Lower leg skin (tissue), 4 donors: Measurements from ENCODE around the gene TMEM131L. TPM values are rescaled to one million over a fixed set of nuclear protein-coding genes. Genes with fewer than 3 reads are reported as not detected.

Source experiments
- DNase-seq, 2 donors: peaks; one replicate each; pipeline ENCODE4 v3.0.0-alpha.2; 2019; ENCODE audit warnings: low spot score in 2 of 2
- H3K4me3 ChIP-seq: fragments of 200-600 bp; sonication (generic); 2 replicates; pipeline ENCODE4 v1.5.1; 2017; ENCODE audit warnings: mild to moderate bottlenecking, low read depth; ENCODE audit not compliant: poor library complexity, severe bottlenecking
- CTCF ChIP-seq, 3 donors: fragments of 450-650 bp; IDR thresholded peaks; one replicate each; pipeline ENCODE4 v1.5.1; 2016; ENCODE audit warnings: antibody characterized with exemption in 3 of 3, mild to moderate bottlenecking in 3 of 3, moderate library complexity in 2 of 3
- POLR2A ChIP-seq, 2 donors: fragments of 450-650 bp; IDR thresholded peaks; one replicate each; pipeline ENCODE4 v1.6.1; 2016 to 2017; ENCODE audit warnings: antibody characterized with exemption in 2 of 2, mild to moderate bottlenecking in 1 of 2, moderate library complexity in 1 of 2
- WGBS, 2 donors: methylation state at CpG; one replicate each; pipeline ENCODE4 v1.1.5; 2018; 5-methylcytosine and 5-hydroxymethylcytosine counted together
- intact Hi-C: fragments of 100-400 bp; cut with DNase I; formaldehyde crosslinking; loops from one replicate; pipeline ENCODE4 v1.15.0; 2023; ENCODE audit warnings: low total_unique reads
- total RNA-seq, 4 donors: library from RNA; depleted of rRNA; stranded (reverse); fragments of >200 nt; gene quantifications; one replicate each; pipeline ENCODE4 v1.1.0, GENCODE V29; 2016

TMEM131L gene
- total RNA-seq, 4 donors from 2014 or later: 8.3 to 15.9 (median 12.1) TPM

DNA sequence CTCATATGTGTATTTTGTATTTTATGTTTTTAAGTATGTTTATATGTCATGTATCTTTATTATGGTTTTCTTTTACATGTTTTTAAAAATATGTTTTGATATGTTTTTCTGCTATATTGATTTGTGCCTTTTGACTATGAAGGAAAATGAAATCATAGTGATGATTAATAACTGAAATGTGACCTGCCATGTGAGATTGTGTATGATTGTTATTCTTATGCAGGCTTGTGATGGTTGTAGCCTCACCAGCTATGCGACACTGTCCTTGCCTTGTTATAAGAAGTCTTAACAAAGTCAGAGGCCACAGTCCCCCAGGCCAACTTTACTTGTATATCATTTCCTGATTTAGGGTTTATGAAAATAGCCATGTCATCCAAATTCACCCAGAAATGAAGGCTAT is 83.2 kb downstream of the TMEM131L start:
- intact Hi-C loops: no loop called here
- no peak overlapping the region for H3K4me3 ChIP-seq
- 86 to 92% methylated on average over 1 of the region's 1 CpG for WGBS, 2 donors
- TF ChIP-seq CTCF (IDR thresholded peaks at IDR 0.05): no peak
- TF ChIP-seq POLR2A (IDR thresholded peaks at IDR 0.05): no peak
- no peak for DNase-seq

DNA sequence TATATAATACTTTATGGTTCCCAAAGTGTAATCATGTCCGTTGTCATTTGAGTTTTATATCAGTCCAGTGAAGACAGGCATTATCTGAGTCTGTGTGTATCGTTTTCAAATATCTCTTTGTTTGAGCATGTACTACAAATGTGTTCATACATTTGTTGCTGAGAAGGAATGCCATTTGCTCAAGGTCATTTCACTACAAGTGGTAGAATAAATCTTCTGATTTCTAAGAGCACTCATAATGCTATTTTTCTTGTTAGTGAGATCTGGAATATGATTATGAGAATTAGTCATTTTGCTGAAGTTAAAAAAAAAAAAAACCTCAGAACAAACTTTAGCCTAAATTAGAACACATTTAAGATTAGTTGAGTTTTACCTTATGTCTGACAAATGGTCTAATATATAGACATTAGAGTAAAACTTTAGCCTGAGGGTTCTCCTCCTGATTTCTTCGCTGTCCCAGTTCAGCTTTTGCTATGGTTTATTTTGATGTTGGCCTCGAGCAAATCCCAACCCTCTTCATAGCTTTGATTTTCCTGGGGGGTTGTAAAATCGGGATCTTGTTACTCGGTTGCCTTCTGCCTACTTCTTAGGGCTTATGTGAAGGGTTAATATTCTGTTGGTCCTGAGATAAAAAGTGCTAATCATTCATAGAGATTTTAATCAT is 87.1 kb downstream of the TMEM131L start:
- H3K4me3 ChIP-seq: no peak overlapping the region
- TF ChIP-seq POLR2A (IDR thresholded peaks at IDR 0.05): no peak
- TF ChIP-seq CTCF (IDR thresholded peaks at IDR 0.05): no peak
- WGBS, 2 donors: 65 to 76% methylated on average over 6 of the region's 6 CpGs
- no peak for DNase-seq
- intact Hi-C loops: loop anchor here (10.0 kb wide), 1 partner anchor 1008 kb away; no protein-coding TSS in a partner anchor

DNA sequence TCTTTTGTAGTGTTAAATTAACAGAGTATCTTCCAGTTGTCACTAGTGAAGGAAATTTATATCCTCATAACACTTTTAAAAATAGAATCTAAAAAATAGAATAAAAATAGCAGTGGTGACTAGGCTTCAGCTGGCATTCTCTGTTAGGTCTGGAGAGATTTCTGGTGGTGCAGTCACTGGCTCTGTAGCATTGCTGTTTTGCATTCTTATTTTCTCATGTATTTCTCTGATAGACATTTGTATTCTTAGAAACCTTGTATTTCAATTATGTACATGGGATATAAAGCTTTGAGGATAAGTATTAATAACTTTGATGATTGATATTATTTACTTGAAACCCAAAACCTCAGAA is 87.6 kb downstream of the TMEM131L start:
- no peak for DNase-seq
- TF ChIP-seq CTCF (IDR thresholded peaks at IDR 0.05) (no peak), POLR2A (IDR thresholded peaks at IDR 0.05) (no peak)
- no peak overlapping the region for H3K4me3 ChIP-seq
- intact Hi-C loops: loop anchor here (10.0 kb wide), 1 partner anchor 1009 kb away; no protein-coding TSS in a partner anchor

DNA sequence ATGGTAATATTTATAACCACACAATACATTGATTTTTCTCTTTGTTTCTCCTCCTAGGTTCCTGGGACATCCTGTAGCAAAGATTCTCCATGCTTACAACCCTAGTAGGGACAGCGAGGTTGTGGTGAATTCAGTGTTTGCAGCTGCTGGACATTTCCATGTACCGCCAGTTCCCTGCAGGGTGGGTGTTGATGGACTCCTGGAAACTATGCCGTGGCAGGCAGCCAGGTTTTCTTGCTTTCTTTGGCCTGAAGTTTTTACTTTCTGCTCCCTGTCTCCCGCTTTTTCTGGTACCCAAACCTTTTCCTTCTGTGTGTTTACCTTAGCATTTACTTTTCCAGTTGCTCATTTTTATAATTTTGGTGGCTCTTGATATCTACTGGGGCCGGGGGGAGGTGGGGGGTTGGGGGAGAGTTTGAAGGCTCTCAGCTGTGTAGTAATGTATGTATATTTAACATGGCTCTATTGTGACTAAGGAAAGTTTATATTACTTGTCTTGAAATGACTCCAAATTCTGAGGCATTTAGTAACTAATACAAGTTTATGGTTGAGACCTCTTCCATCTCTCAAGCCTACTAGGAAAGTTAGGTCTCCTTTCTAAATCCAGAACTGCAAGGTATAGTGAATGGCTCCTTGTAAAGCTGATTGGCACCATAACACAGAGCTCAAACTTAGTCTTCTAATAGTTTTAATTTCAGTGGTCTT is 89.7 kb downstream of the TMEM131L start:
- H3K4me3 ChIP-seq: no peak overlapping the region
- TF ChIP-seq POLR2A (IDR thresholded peaks at IDR 0.05) (no peak), CTCF (IDR thresholded peaks at IDR 0.05) (no peak)
- WGBS, 2 donors: 42 to 63% methylated on average over 5 of the region's 5 CpGs
- DNase-seq: no peak
- intact Hi-C loops: loop anchor here (10.0 kb wide), 1 partner anchor 1011 kb away; no protein-coding TSS in a partner anchor

- no peak for DNase-seq
- WGBS, 2 donors: 74 to 75% methylated on average over 3 of the region's 3 CpGs
Observed at GRCh38 chr4:153556435-153556815, 90.3 kb downstream of the TMEM131L start.

More at GRCh38 chr4:153556435-153556815, 90.3 kb downstream of the TMEM131L start:
- TF ChIP-seq POLR2A (IDR thresholded peaks at IDR 0.05): no peak
- no peak for TF ChIP-seq CTCF (IDR thresholded peaks at IDR 0.05)
- no peak overlapping the region for H3K4me3 ChIP-seq
- intact Hi-C loops: loop anchor here (10.0 kb wide), 1 partner anchor 1012 kb away; no protein-coding TSS in a partner anchor
